WTC11 (cell line): Measurements from ENCODE around the gene ITPK1. TPM values are rescaled to one million over a fixed set of nuclear protein-coding genes. Genes with fewer than 3 reads are reported as not detected.

Source experiments
- ATAC-seq: fragments of 200-7000 bp; cut with Tn5 transposase; 2 replicates; pipeline ENCODE4 v1.10.0; 2021; ENCODE audit warnings: mild to moderate bottlenecking, moderate library complexity
- CTCF ChIA-PET: fragments of 300-600 bp; sonication (Branson Sonifier 250); formaldehyde crosslinking; loops from one replicate; lab custom pipeline; 2021; ENCODE audit warnings: antibody characterized with exemption; lab: Charles Lee
- POLR2A ChIA-PET: fragments of 350-600 bp; sonication (Branson Sonifier 250); formaldehyde crosslinking; loops from one replicate; lab custom pipeline; 2021; ENCODE audit warnings: antibody characterized with exemption; lab: Charles Lee
- DNase-seq: peaks from one replicate; pipeline ENCODE4 v3.0.0; 2021; ENCODE audit warnings: low spot score
- H3K27ac Mint-ChIP-seq: 2 replicates; pipeline ENCODE4 v1.8.0; 2021; ENCODE audit warnings: mixed read lengths
- H3K27me3 Mint-ChIP-seq: 2 replicates; pipeline ENCODE4 v1.8.0; 2021; ENCODE audit warnings: low read depth, mild to moderate bottlenecking, moderate library complexity, mixed read lengths
- H3K36me3 Mint-ChIP-seq: 2 replicates; pipeline ENCODE4 v1.8.0; 2021; ENCODE audit warnings: mixed read lengths
- H3K4me1 Mint-ChIP-seq: 2 replicates; pipeline ENCODE4 v1.8.0; 2022; ENCODE audit warnings: mixed read lengths
- H3K4me3 Mint-ChIP-seq: 2 replicates; pipeline ENCODE4 v1.8.0; 2021; ENCODE audit warnings: mild to moderate bottlenecking, moderate library complexity, mixed read lengths
- H3K9me3 Mint-ChIP-seq: 2 replicates; pipeline ENCODE4 v1.8.0; 2021; ENCODE audit warnings: mixed read lengths
- ATF2 ChIP-seq: sonication (generic); formaldehyde crosslinking; IDR thresholded peaks from 2 replicates; pipeline ENCODE4 v1.8.1; 2022; ENCODE audit warnings: low read depth, missing genetic modification reagents, borderline replicate concordance
- ATF6 ChIP-seq: sonication (generic); formaldehyde crosslinking; IDR thresholded peaks from 2 replicates; pipeline ENCODE4 v1.8.1; 2023; ENCODE audit warnings: mild to moderate bottlenecking, missing genetic modification reagents
- ESRRA ChIP-seq: sonication (generic); formaldehyde crosslinking; IDR thresholded peaks from 2 replicates; pipeline ENCODE4 v1.8.1; 2022; ENCODE audit warnings: mild to moderate bottlenecking, missing genetic modification reagents, borderline replicate concordance
- FOXP1 ChIP-seq: sonication (generic); formaldehyde crosslinking; IDR thresholded peaks from 2 replicates; pipeline ENCODE4 v1.8.0; 2022; ENCODE audit warnings: missing genetic modification reagents, mild to moderate bottlenecking, moderate library complexity, borderline replicate concordance
- IRF1 ChIP-seq: sonication (generic); formaldehyde crosslinking; IDR thresholded peaks from 2 replicates; pipeline ENCODE4 v1.8.0; 2023; ENCODE audit warnings: missing genetic modification reagents
- IRF2 ChIP-seq: sonication (generic); formaldehyde crosslinking; IDR thresholded peaks from 2 replicates; pipeline ENCODE4 v1.8.0; 2022; ENCODE audit warnings: low read depth, missing genetic modification reagents, borderline replicate concordance
- KAT7 ChIP-seq: sonication (generic); formaldehyde crosslinking; IDR thresholded peaks from 2 replicates; pipeline ENCODE4 v1.8.1; 2023; ENCODE audit warnings: missing genetic modification reagents, mild to moderate bottlenecking, borderline replicate concordance
- MAX ChIP-seq: sonication (generic); formaldehyde crosslinking; IDR thresholded peaks from 2 replicates; pipeline ENCODE4 v1.8.0; 2022; ENCODE audit warnings: mild to moderate bottlenecking, missing genetic modification reagents
- MYBL2 ChIP-seq: sonication (generic); formaldehyde crosslinking; IDR thresholded peaks from 2 replicates; pipeline ENCODE4 v1.8.1; 2023; ENCODE audit warnings: mild to moderate bottlenecking, moderate library complexity, missing genetic modification reagents
- NFYB ChIP-seq: sonication (generic); formaldehyde crosslinking; conservative IDR thresholded peaks from 2 replicates; pipeline ENCODE4 v1.8.0; 2022; ENCODE audit warnings: low read depth, missing genetic modification reagents
- NR1H2 ChIP-seq: sonication (generic); formaldehyde crosslinking; IDR thresholded peaks from 2 replicates; pipeline ENCODE4 v1.9.0; 2021; ENCODE audit warnings: mild to moderate bottlenecking, moderate library complexity, missing genetic modification reagents
- NR2C2 ChIP-seq: sonication (generic); formaldehyde crosslinking; IDR thresholded peaks from 2 replicates; pipeline ENCODE4 v1.8.0; 2022; ENCODE audit warnings: mild to moderate bottlenecking, missing genetic modification reagents
- SOX15 ChIP-seq: fragments of 250-450 bp; sonication (Bioruptor Pico); IDR thresholded peaks from 2 replicates; pipeline ENCODE4 v1.9.0; 2021; ENCODE audit warnings: mild to moderate bottlenecking
- SP1 ChIP-seq: sonication (generic); formaldehyde crosslinking; conservative IDR thresholded peaks from 2 replicates; pipeline ENCODE4 v1.8.1; 2022; ENCODE audit warnings: missing genetic modification reagents
- ZBTB43 ChIP-seq: sonication (generic); formaldehyde crosslinking; IDR thresholded peaks from 2 replicates; pipeline ENCODE4 v1.8.1; 2023; ENCODE audit warnings: mild to moderate bottlenecking, missing genetic modification reagents
- ZNF232 ChIP-seq: sonication (generic); formaldehyde crosslinking; IDR thresholded peaks from 2 replicates; pipeline ENCODE4 v1.8.0; 2022; ENCODE audit warnings: mild to moderate bottlenecking, missing genetic modification reagents
- ZNF416 ChIP-seq: fragments of 250-450 bp; sonication (Bioruptor Pico); IDR thresholded peaks from 2 replicates; pipeline ENCODE4 v1.9.0; 2021; ENCODE audit warnings: mild to moderate bottlenecking, inconsistent platforms
- ZNF425 ChIP-seq: fragments of 250-450 bp; sonication (Bioruptor Pico); conservative IDR thresholded peaks from 2 replicates; pipeline ENCODE4 v1.9.0; 2021; ENCODE audit warnings: mild to moderate bottlenecking
- ZNF512 ChIP-seq: sonication (generic); formaldehyde crosslinking; IDR thresholded peaks from 2 replicates; pipeline ENCODE4 v1.8.1; 2022; ENCODE audit warnings: missing genetic modification reagents, borderline replicate concordance
- ZSCAN18 ChIP-seq: fragments of 250-450 bp; sonication (Bioruptor Pico); IDR thresholded peaks from 2 replicates; pipeline ENCODE4 v2.1.2; 2022; ENCODE audit warnings: mild to moderate bottlenecking, moderate library complexity
- total RNA-seq: library from RNA; stranded (reverse); gene quantifications from 3 replicates; pipeline ENCODE4 v1.2.3, GENCODE V29; 2021

ITPK1 gene
- total RNA-seq, 1 experiment from 2014 or later, result 144 TPM

GRCh38 chr14:92950773-92951172, 165.0 kb downstream of the ITPK1 start:
- no peak for TF ChIP-seq ZBTB43 (CRISPR knock-in tag)
- TF ChIP-seq ZNF232, result no peak
- TF ChIP-seq ZSCAN18 (CRISPR knock-in tag), result no peak
- no peak for TF ChIP-seq ATF2 (CRISPR knock-in tag)
- TF ChIP-seq MAX (CRISPR knock-in tag), result no peak
- no peak for TF ChIP-seq SP1
- no peak for TF ChIP-seq NR2C2 (CRISPR knock-in tag)
- no peak for TF ChIP-seq ZNF416
- TF ChIP-seq ZNF425 (CRISPR knock-in tag), result no peak
- TF ChIP-seq NFYB (CRISPR knock-in tag), result no peak
- no peak for TF ChIP-seq SOX15 (CRISPR knock-in tag)
- TF ChIP-seq KAT7, result no peak
- no peak for TF ChIP-seq MYBL2 (CRISPR knock-in tag)
- TF ChIP-seq IRF1 (CRISPR knock-in tag), result no peak
- no peak for TF ChIP-seq NR1H2
- no peak for TF ChIP-seq ZNF512
- TF ChIP-seq ATF6 (CRISPR knock-in tag), result no peak
- TF ChIP-seq ESRRA (CRISPR knock-in tag), result no peak
- no peak for TF ChIP-seq IRF2 (CRISPR knock-in tag)
- TF ChIP-seq FOXP1, result no peak
- no peak for ATAC-seq
- CTCF ChIA-PET, result no interaction called here
- DNase-seq, result no peak
- H3K27ac Mint-ChIP-seq, result no peak overlapping the region
- no peak overlapping the region for H3K4me3 Mint-ChIP-seq
- no peaks in the 10 kb centered on the region for H3K9me3 Mint-ChIP-seq
- peaks cover 21% of the 10 kb centered on the region for H3K36me3 Mint-ChIP-seq
- POLR2A ChIA-PET, result no interaction called here
- H3K27me3 Mint-ChIP-seq, result no peaks in the 10 kb centered on the region
- peaks cover 11% of the 10 kb centered on the region for H3K4me1 Mint-ChIP-seq
